ENCODE results near the gene UBE4B. TPM values are rescaled to one million over a fixed set of nuclear protein-coding genes. Genes with fewer than 3 reads are reported as not detected.

The UBE4B gene
- total and polyA plus RNA-seq, 2 of the 13 experiments (the other 11 are each of a cell fraction or from before 2014, with no cell fraction given), result 15.2 to 24.8 TPM

DNA sequence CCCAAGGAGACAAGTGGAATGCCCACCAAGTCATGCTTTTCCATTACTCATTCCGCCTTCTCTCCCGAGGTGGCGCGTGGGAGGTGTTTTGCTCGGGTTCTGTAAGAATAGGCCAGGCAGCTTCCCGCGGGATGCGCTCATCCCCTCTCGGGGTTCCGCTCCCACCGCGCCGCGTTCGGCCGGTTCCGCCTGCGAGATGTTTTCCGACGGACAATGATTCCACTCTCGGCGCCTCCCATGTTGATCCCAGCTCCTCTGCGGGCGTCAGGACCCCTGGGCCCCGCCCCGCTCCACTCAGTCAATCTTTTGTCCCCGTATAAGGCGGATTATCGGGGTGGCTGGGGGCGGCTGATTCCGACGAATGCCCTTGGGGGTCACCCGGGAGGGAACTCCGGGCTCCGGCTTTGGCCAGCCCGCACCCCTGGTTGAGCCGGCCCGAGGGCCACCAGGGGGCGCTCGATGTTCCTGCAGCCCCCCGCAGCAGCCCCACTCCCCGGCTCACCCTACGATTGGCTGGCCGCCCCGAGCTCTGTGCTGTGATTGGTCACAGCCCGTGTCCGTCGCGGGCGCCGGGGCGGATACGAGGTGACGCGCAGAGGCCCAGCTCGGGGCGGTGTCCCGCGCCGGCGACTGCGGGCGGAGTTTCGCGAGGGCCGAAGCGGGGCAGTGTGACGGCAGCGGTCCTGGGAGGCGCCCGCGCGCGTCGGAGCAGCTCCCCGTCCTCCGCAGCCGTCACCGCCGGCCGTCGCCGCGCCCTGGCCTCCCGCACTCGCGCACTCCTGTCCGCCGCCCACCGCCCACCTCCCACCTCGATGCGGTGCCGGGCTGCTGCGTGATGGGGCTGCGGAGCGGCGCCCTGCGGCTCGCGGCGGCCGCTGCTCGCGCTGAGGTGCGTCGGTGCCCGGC is 177.4 kb downstream of the UBE4B start, which contains the start of gene KIF1B (continued):
- TF ChIP-seq, protein P1, sequence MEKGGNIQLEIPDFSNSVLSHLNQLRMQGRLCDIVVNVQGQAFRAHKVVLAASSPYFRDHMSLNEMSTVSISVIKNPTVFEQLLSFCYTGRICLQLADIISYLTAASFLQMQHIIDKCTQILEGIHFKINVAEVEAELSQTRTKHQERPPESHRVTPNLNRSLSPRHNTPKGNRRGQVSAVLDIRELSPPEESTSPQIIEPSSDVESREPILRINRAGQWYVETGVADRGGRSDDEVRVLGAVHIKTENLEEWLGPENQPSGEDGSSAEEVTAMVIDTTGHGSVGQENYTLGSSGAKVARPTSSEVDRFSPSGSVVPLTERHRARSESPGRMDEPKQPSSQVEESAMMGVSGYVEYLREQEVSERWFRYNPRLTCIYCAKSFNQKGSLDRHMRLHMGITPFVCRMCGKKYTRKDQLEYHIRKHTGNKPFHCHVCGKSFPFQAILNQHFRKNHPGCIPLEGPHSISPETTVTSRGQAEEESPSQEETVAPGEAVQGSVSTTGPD (CRISPR knock-in tag; IDR thresholded peaks at IDR 0.05), result 0 out of 2 replicates have a peak, but pooled peaks have one; percentile 53
- TF ChIP-seq KAT8 (CRISPR knock-in tag; IDR thresholded peaks at IDR 0.05) (0 out of 2 replicates have a peak, but pooled peaks have one; percentile 55), ZNF10 (CRISPR knock-in tag; IDR thresholded peaks at IDR 0.05; ENCODE audit: borderline replicate concordance, low read depth) (no peak), ZFY (CRISPR knock-in tag; IDR thresholded peaks at IDR 0.05) (peak; percentile 81), XBP1 (CRISPR knock-in tag; IDR thresholded peaks at IDR 0.05) (no peak), ZNF547 (CRISPR knock-in tag; IDR thresholded peaks at IDR 0.05) (peak; percentile 72), TCF12 (IDR thresholded peaks at IDR 0.05) (no peak), TCF12 (CRISPR knock-in tag; IDR thresholded peaks at IDR 0.05) (peak; percentile 68), ELF3 (CRISPR knock-in tag; IDR thresholded peaks at IDR 0.05) (no peak), GATA4 (IDR thresholded peaks at IDR 0.05; ENCODE audit: borderline replicate concordance, low read depth) (no peak), KDM5B (CRISPR knock-in tag; IDR thresholded peaks at IDR 0.05; ENCODE audit: borderline replicate concordance) (peak; percentile 90; the same call in 1 of the 2 replicates), ZBTB42 (CRISPR knock-in tag; IDR thresholded peaks at IDR 0.05) (no peak), SSRP1 (CRISPR knock-in tag; IDR thresholded peaks at IDR 0.05) (peak; percentile 69; the same call in 1 of the 2 replicates), ZNF496 (CRISPR knock-in tag; IDR thresholded peaks at IDR 0.05; ENCODE audit: insufficient replicate concordance) (no peak), NFIB (CRISPR knock-in tag; IDR thresholded peaks at IDR 0.05; ENCODE audit: borderline replicate concordance) (no peak), ZNF556 (CRISPR knock-in tag; IDR thresholded peaks at IDR 0.05; ENCODE audit: borderline replicate concordance) (peak; percentile 68; the same call in 1 of the 2 replicates), ZNF382 (CRISPR knock-in tag; IDR thresholded peaks at IDR 0.05; ENCODE audit: borderline replicate concordance) (no peak), ZZZ3 (CRISPR knock-in tag; IDR thresholded peaks at IDR 0.05; ENCODE audit: borderline replicate concordance) (no peak), TOE1 (CRISPR knock-in tag; IDR thresholded peaks at IDR 0.05) (no peak), ZNF460 (CRISPR knock-in tag; IDR thresholded peaks at IDR 0.05; ENCODE audit: borderline replicate concordance) (peak; percentile 11; the same call in 1 of the 2 replicates), ZNF383 (CRISPR knock-in tag; IDR thresholded peaks at IDR 0.05; ENCODE audit: borderline replicate concordance) (peak; percentile 35; the same call in 1 of the 2 replicates), NR1H2 (CRISPR knock-in tag; IDR thresholded peaks at IDR 0.05; ENCODE audit: borderline replicate concordance, low read depth) (no peak; the same call in 1 of the 2 replicates), NFKBIZ (CRISPR knock-in tag; IDR thresholded peaks at IDR 0.05) (peak; percentile 26; the same call in 1 of the 2 replicates), ZSCAN9 (CRISPR knock-in tag; IDR thresholded peaks at IDR 0.05; ENCODE audit: borderline replicate concordance) (peak; percentile 86), ZNF615 (CRISPR knock-in tag; IDR thresholded peaks at IDR 0.05; ENCODE audit: borderline replicate concordance) (no peak), SPEN (CRISPR knock-in tag; IDR thresholded peaks at IDR 0.05; ENCODE audit: low read depth) (peak; percentile 75), MAZ (IDR thresholded peaks at IDR 0.05; ENCODE audit: borderline replicate concordance, low read depth, low read length) (peak; percentile 86), MAZ (CRISPR knock-in tag; IDR thresholded peaks at IDR 0.05; ENCODE audit: low read depth) (peak; percentile 85; the same call in 1 of the 2 replicates), TAF15 (IDR thresholded peaks at IDR 0.05; ENCODE audit: low read depth, low read length, poor library complexity, severe bottlenecking) (no peak), ZKSCAN8 (CRISPR knock-in tag; IDR thresholded peaks at IDR 0.05; ENCODE audit: borderline replicate concordance) (no peak), ZNF484 (CRISPR knock-in tag; IDR thresholded peaks at IDR 0.05; ENCODE audit: borderline replicate concordance, low read depth) (no peak)

Measured in HepG2 (cell line).